Activated CD8-positive, alpha-beta memory T cell treated with anti-CD3 and anti-CD28 coated beads for 4 hours (primary cell): Measurements from ENCODE around the gene USP3.
"Not testable (repeated sequence)": the region's sequence is repeated elsewhere in the genome, so short reads cannot be mapped to it uniquely, and the experiment has no call there.

Source experiments
- DNase-seq, 2 donors: peaks; one replicate each; pipeline ENCODE4 v3.0.0-alpha.2; 2020; ENCODE audit warnings: low read depth in 2 of 2

USP3 gene

GRCh38 chr15:63610209-63610841 is 105.9 kb downstream of the USP3 start:
- DNase-seq: peak; percentile 48 to 55

DNA sequence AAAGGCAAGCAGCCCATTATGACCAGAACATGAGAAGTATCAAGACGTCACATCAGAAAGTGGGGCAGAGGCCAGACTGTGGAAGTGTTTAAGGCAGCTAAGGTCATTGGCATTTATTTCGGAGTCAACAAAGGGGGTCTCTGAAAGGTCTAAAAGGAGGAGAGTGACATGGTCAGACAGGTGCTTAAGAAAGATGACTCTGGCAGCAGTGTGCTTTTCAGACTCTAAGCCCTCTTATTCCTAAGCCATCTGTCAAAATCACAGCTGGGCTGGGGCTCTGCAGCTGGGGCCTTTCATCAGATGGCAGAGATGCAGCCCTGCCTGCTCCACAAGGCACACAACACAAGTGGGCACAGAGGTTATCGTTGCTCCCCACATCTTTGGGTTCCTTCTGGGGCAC is 106.8 kb downstream of the USP3 start:
- DNase-seq: no peak

GRCh38 chr15:63612300-63612699 is 107.9 kb downstream of the USP3 start:
- no peak for DNase-seq

- no peak for DNase-seq
Observed at GRCh38 chr15:63615935-63616334, 111.5 kb downstream of the USP3 start.

DNA sequence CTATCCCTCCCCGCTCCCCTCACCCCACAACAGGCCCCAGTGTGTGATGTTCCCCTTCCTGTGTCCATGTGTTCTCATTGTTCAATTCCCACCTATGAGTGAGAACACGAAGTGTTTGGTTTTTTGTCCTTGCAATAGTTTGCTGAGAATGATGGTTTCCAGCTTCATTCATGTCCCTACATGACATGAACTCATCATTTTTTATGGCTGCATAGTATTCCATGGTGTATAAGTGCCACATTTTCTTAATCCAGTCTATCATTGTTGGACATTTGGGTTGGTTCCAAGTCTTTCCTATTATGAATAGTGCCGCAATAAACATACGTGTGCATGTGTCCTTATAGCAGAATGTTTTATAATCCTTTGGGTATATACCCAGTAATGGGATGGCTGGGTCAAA is 112.8 kb downstream of the USP3 start:
- DNase-seq: not testable (repeated sequence)

GRCh38 chr15:63617627-63618026 is 113.2 kb downstream of the USP3 start:
- not testable (repeated sequence) for DNase-seq

GRCh38 chr15:63620760-63621159 is 116.4 kb downstream of the USP3 start:
- not testable (repeated sequence) for DNase-seq

GRCh38 chr15:63623232-63623969 is 119.0 kb downstream of the USP3 start:
- DNase-seq: no peak

GRCh38 chr15:63626955-63627354 is 122.6 kb downstream of the USP3 start:
- DNase-seq: no peak

DNA sequence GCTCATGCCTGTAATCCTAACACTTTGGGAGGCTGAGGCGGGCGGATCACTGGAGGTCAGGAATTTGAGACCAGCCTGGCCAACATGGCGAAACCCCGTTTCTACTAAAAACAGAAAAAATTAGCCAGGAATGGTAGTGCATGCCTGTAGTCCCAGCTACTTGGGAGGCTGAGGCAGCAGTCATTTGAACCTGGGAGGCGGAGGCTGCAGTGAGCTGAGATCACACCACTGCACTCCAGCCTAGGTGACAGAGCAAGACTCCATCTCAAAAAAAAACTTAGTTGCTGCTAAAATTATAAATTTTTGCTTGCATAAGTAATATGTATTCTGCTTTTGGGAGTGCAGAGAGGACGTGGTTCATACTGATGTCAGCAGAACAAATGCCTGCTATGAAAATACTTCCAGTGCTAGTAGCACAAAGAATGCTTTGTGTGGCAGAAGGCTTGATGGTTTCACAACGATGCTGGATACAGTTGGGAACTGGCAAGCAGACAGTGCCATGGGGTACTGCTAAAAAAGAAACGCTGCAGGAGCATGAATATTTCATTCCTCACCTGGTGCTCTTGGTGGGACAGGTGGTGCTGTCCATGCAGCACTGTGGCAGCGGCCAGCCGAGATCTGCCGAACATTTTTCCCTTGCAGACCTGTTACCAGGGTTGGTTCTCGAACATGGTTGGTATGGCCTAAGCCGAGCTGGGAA is 123.9 kb downstream of the USP3 start:
- DNase-seq: no peak

GRCh38 chr15:63630036-63630751 is 125.8 kb downstream of the USP3 start:
- DNase-seq: no peak

- no peak for DNase-seq
Observed at GRCh38 chr15:63633312-63633711, 128.9 kb downstream of the USP3 start.

GRCh38 chr15:63634154-63634553 is 129.8 kb downstream of the USP3 start:
- no peak for DNase-seq

GRCh38 chr15:63636518-63637061 is 132.2 kb downstream of the USP3 start:
- DNase-seq: no peak

DNA sequence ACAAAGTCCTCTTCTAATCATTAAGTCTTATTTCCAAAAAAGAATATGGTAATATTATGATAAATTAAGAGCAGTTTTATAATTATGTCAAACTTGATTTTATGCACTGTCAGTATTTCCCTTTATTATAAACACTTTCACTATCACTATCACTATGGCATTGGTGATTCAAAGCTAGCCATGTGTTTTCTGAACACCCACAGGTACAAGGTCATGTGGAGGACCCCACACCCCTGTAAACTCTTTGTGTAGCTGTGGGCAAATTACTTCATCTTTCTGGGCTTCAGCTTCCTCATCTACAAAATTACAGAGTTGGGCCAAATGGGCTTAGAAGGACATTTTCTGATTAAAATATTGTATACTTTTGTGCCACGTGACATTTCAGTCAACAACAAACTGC is 134.4 kb downstream of the USP3 start:
- DNase-seq: no peak

- DNase-seq: no peak
Observed at GRCh38 chr15:63640146-63640545, 135.8 kb downstream of the USP3 start.
